IPS-NIHi11 (cell line): ENCODE results near the gene AK6.
"Not testable (repeated sequence)": the region's sequence is repeated elsewhere in the genome, so short reads cannot be mapped to it uniquely, and the experiment has no call there.

ENCODE experiments used
- DNase-seq: peaks from one replicate; pipeline ENCODE4 v3.0.0; 2012; ENCODE audit warnings: mixed read lengths, low spot score

Gene AK6

GRCh38 chr5:69335341-69335935 lies 33.9 kb downstream of the AK6 start:
- no peak for DNase-seq

DNA sequence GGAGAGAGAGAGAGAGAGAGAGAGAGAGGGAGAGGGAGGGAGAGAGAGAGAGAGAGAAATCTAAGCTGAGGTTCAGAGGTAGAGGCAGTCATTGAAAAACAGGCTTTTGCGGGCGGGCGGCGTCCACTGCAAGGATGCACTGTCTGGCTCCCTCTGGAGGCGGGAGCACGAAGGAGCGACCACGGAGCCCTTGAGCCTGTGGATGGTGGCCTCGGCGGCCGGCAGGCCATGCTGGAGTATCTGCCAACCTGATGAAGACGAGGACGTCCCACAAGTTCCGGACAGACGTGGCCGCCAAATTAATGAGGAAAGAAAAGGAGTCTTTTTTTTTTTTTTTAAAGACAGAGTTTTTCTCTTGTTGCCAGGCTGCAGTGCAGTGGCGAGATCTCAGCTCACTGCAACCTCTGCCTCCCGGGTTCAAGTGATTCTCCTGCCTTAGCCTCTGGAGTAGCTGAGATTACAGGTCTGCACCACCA lies 34.5 kb downstream of the AK6 start:
- DNase-seq: peak; percentile 81

DNA sequence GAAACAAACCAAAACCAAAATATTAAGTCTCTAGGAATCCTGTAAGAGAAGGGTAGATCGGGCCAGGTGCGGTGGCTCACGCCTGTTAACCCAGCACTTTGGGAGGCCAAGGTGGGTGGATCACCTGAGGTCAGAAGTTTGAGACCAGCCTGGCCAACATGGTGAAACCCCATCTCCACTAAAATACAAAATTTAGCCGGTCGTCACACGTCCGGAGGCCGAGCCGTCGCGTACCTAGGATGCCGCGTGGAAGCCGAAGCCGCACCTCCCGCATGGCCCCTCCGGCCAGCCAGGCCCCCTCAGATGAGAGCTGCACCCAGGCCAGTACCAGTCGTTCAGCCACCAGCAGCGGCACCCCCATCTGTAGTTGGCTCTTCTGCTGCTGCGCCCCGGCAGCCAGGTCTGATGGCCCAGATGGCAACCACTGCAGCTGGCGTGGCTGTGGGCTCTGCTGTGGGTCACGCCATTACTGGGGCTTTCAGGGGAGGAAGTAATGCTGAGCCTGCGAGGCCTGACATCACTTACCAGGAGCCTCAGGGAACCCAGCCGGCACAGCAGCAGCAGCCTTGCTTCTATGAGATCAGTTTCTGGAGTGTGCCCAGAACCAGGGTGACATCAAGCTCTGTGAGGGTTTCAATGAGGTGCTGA lies 35.5 kb downstream of the AK6 start:
- not testable (repeated sequence) for DNase-seq

DNA sequence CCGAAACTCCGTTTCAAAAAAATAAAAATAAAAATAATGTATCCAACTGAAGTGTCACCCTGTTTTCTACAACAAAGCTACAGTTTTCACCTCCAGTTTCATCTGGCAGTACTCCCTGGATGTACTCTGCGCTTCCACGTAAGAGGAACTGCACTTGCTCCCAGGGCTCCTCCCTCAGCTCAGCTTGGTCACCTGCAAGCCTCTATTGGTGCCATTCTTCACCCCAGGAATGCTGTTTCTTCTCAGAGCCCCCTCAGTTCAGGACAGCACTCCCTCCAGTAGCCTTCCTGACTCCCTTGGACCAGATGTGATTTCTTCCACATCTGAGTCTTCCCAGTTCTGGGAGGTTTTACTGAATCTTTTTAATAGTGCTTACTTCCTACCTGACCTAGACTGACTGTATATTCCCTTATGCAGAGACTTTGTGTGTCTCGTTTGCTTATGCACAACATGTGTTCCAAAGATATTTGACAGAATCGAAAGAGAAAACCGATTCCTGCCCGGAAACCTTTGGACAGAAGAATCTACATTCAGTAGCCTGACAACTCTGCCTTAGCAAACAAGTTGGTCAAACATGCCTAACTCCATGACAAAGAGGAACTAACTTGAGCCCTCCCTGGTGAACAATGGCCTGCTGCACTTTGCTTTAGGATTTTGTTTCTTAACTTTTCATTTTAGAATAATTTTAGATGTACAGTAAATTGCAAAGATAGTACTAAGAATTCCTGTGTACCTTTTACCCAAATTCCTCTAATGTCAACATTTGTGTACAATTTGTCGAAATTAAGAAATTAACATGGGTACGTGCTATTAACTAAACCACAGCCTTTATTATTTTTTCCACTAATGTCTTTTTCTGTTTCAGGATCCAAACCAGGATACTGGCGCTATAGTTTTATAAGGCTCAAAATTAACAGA lies 37.5 kb downstream of the AK6 start:
- peak; percentile 23 for DNase-seq

GRCh38 chr5:69329905-69330489 lies 39.3 kb downstream of the AK6 start:
- DNase-seq: no peak

DNA sequence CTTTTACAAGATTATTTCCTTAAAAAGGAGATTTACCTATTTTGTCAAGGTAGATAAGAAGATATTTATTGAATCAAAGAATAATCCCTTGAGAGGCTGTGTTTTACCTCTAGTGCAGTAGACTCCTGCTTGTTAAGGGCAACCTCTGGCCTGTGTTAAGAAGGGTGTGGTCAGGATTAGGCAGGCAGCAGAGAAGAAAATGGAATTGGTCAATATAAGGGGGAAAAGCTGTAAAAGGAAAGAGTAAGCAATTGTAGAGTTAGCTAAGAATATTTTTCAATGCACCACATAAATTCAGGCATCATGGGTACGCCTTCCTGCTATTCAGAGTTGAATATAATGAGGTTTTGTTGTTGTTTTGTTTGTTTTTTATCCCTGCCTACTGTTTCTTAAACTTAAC lies 43.0 kb downstream of the AK6 start:
- no peak for DNase-seq

DNA sequence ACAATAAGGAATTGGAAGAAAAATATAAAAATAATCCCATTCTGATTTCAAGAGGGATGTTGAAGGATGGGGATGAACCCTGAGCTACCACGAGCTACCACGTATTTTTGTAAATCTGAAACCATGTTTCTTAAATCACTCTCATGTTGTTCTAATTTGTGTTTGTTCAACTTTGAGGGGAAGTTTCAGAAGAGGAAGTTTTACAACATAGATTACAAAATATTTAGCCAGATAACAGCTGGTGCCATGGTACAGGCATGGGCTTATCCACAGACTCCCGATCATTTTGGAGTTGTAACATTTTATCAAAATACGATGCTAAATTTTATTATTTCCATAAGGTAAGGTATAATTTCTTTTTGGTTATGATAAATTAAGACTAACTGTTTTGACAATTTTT lies 51.9 kb downstream of the AK6 start:
- no peak for DNase-seq

- no peak for DNase-seq
Observed at GRCh38 chr5:69315972-69316371, 53.3 kb downstream of the AK6 start.

- DNase-seq: no peak
Observed at GRCh38 chr5:69313428-69313827, 55.9 kb downstream of the AK6 start.

DNA sequence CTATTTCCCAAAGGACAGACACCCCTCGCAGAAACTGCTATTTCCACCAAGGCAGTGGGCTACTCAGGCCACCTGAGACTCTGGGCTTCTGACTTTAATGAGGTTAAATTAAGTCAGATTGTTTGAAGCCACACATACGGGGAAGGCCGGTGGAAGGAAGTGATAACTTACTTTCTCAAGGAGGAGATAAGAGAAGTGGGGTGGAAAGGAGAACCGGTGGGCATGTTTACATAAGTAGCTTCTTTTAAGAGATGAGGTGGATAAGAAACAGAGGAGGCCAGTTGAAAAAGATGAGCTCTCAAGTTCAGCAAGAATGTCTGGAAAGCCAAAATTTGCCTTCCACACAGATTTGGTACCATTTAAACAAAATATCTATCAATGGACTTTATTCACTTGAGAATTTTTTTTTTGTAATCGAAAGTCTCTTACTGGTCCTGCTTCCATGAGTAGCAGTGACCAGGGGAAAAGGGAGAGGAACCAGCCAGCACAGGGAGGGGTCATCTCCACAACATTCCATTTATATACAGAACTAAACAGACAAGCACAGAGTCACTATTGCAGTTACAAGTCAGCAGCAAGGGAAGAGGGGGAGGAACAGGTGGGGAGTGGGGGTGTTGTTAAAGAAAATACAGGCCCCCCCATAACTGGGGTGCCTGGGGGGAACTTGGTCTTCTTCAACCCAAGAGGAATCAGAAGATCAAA lies 56.7 kb downstream of the AK6 start:
- no peak for DNase-seq

DNA sequence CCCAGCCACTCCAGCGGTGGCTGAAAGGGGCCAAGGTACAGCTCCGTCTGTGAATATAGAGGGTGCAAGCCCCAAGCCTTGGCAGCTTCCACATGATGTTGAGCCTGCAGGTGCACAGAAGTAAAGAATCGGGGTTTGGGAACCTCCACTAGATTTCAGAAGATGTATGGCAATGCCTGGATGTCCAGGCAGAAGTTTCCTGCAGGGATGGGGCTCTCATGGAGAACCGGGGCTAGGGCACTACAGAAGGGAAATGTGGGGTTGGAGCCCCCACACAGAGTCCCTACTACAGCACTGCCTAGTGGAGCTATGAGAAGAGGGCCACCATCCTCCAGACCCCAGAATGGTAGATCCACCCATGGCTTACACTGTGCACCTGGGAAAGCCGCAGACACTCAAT lies 59.9 kb downstream of the AK6 start:
- DNase-seq: no peak

- DNase-seq: no peak
Observed at GRCh38 chr5:69308046-69308553, 61.2 kb downstream of the AK6 start.

DNA sequence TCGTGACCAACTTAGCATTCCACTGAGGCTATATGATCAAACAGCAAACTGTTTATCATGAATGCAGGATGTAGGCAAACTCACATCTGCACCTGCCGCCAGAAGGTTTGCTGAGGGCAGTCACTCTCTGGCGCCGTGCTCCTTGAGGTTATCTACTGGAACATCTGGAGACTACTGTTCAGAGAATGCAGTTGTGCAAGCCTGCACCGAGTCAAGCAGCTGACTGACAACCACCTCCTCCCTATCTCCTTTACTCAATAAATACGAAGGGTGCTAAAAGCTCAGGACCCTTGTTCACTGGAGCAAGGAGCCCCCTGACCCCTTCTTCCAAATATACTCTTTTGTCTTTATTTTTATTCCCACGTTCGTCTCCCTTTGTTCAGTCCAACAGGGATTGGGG lies 63.8 kb downstream of the AK6 start:
- DNase-seq: no peak
